Lung (tissue), 12 donors: ENCODE measurements around the gene MCU. TPM values are rescaled to one million over a fixed set of nuclear protein-coding genes. Genes with fewer than 3 reads are reported as not detected.
A peak's percentile ranks its signal among the peaks of the same experiment; 100 is the strongest.

Experiments used
- ATAC-seq: fragments of 200-7000 bp; cut with Tn5 transposase; one replicate; pipeline ENCODE4 v1.9.1; 2020; ENCODE audit warnings: moderate number of reproducible peaks; ENCODE audit not compliant: insufficient read depth, low FRiP score
- DNase-seq, 3 donors: peaks; one replicate each; pipeline ENCODE4 v3.0.0-alpha.2; 2013 to 2017
- H3K27ac ChIP-seq, 2 donors: one replicate each; pipeline ENCODE4 v1.5.1; 2013; ENCODE audit warnings: mild to moderate bottlenecking in 2 of 2, moderate library complexity in 2 of 2, control low read depth in 1 of 2, inconsistent platforms in 1 of 2, low read depth in 1 of 2, low read length in 1 of 2
- H3K27me3 ChIP-seq, 3 donors: one replicate each; pipeline ENCODE4 v1.5.1; 2013; ENCODE audit warnings: low read length in 2 of 3; ENCODE audit not compliant: control insufficient read depth in 3 of 3, insufficient read depth in 3 of 3
- H3K36me3 ChIP-seq, 4 donors: one replicate each; pipeline ENCODE4 v1.5.1; 2013; ENCODE audit warnings: low read length in 4 of 4, mild to moderate bottlenecking in 1 of 4, moderate library complexity in 1 of 4; ENCODE audit not compliant: control insufficient read depth in 4 of 4, insufficient read depth in 4 of 4
- H3K4me1 ChIP-seq, 5 donors: one replicate each; pipeline ENCODE4 v1.5.1; 2013; ENCODE audit warnings: low read length in 5 of 5, mild to moderate bottlenecking in 2 of 5, moderate library complexity in 1 of 5; ENCODE audit not compliant: control insufficient read depth in 5 of 5, insufficient read depth in 5 of 5
- H3K4me3 ChIP-seq: one replicate; pipeline ENCODE4 v1.5.1; 2013; ENCODE audit warnings: mild to moderate bottlenecking, control low read depth, moderate library complexity
- H3K9ac ChIP-seq, 2 donors: one replicate each; pipeline ENCODE4 v1.5.1; 2013; ENCODE audit warnings: low read length in 2 of 2, control low read depth in 1 of 2; ENCODE audit not compliant: insufficient read depth in 1 of 2
- H3K9me3 ChIP-seq, 4 donors: one replicate each; pipeline ENCODE4 v1.5.1; 2013; ENCODE audit warnings: low read length in 3 of 4, mild to moderate bottlenecking in 1 of 4, moderate library complexity in 1 of 4; ENCODE audit not compliant: control insufficient read depth in 4 of 4, insufficient read depth in 3 of 4
- WGBS, 2 donors: extraction: QIAGEN DNeasy Blood & Tissue Kit; methylation state at CpG; one replicate each; pipeline ENCODE4 v1.1.7; 2013; 5-methylcytosine and 5-hydroxymethylcytosine counted together
- polyA plus RNA-seq, 2 donors: library from polyadenylated mRNA; stranded (reverse); fragments of 200-250 nt; gene quantifications; one replicate each; pipeline ENCODE4 v1.2.1, GENCODE V29; 2013
- total RNA-seq, 2 donors: library from RNA; depleted of rRNA in 1 of 2; stranded (reverse); fragments of >200 nt in 1 of 2; gene quantifications; one replicate each; pipeline ENCODE4 v1.2.1, GENCODE V29; 2014 to 2021
- TF ChIP-seq, protein P1 (sequence below): IDR thresholded peaks from 2 replicates; pipeline ENCODE4 v1.5.1; 2012; ENCODE audit warnings: mild to moderate bottlenecking; ENCODE audit errors: control extremely low read depth, extremely low read depth
- donor health status: control.
- donor health status: control.
- donor health status: Bipolar disorder and iron deficiency.
- donor health status: healthy.
- donor health status: DM: yes; HTN: yes; CAD: no.

The MCU gene
- total and polyA plus RNA-seq, 4 donors = 23.1 to 70.7 (median 29.0) TPM

DNA sequence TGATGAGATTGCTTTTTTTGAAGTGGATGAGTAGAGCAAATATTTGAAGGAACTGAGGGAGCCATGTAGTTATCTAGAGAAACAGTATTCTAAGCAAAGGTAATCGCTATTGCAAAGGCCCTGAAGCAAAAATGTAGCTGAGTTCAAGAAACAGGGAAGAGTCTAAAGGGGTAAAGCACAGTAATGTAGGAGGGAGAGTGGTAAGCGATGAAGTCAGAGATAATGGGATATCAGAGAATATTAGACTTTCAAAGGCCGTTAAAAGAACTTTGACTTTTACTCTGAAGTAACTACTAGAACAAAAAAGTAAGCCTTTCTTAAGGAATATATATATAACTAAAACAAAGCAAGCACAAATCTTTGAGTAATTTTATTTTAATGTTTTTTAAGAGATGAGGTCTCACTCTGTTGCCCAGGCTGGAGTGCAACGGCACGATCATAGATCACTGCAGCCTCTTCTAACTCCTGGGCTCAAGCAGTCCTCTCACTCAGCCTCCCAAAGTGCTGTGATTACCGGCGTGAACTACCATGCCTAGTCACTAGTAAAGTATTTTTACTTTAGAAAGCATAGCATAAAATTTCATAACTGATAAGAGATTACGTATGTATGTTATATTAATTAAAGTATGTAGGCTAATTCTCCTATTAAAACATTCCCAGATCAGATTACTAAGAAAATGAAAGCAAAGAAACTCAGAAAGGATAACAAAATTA lies 139.9 kb downstream of the MCU start:
- Histone ChIP-seq H3K9me3 (no peaks in the 10 kb centered on the region), H3K4me1 (peaks cover 0 to 20% (median 6%) of the 10 kb centered on the region in 5 donors), H3K27ac (no peak overlapping the region), H3K36me3 (peaks cover 0 to 7% (median 1%) of the 10 kb centered on the region in 4 donors), H3K4me3 (no peak overlapping the region), H3K27me3 (no peaks in the 10 kb centered on the region), H3K9ac (no peak overlapping the region)
- no peak for ATAC-seq
- TF ChIP-seq, protein P1, sequence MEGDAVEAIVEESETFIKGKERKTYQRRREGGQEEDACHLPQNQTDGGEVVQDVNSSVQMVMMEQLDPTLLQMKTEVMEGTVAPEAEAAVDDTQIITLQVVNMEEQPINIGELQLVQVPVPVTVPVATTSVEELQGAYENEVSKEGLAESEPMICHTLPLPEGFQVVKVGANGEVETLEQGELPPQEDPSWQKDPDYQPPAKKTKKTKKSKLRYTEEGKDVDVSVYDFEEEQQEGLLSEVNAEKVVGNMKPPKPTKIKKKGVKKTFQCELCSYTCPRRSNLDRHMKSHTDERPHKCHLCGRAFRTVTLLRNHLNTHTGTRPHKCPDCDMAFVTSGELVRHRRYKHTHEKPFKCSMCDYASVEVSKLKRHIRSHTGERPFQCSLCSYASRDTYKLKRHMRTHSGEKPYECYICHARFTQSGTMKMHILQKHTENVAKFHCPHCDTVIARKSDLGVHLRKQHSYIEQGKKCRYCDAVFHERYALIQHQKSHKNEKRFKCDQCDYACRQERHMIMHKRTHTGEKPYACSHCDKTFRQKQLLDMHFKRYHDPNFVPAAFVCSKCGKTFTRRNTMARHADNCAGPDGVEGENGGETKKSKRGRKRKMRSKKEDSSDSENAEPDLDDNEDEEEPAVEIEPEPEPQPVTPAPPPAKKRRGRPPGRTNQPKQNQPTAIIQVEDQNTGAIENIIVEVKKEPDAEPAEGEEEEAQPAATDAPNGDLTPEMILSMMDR = no peak
- 62 to 84% methylated on average over 8 of the region's 8 CpGs for WGBS, 2 donors
- DNase-seq = no peak

DNA sequence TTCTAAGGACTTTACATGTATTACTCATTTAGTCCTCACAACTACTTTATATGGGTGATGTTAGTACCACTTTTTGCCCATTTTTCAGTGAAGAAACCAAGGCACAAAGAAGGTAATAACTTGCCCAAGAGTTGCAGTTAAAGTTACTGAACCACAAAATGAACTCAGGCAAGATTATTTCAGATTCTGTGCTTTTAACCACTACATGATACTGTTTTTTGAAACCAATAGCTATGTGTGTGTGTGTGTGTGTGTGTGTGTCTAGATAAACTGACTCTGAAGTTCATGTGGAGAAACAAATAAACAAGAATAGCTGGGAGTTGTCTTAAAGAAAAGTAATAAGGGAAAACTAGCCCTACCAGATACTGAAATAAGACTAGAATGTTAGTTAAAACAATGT lies 140.8 kb downstream of the MCU start:
- peaks cover 0 to 7% (median 1%) of the 10 kb centered on the region in 4 donors for H3K36me3 ChIP-seq
- DNase-seq = peak in 1 of 3 donors; percentile 35
- no peak overlapping the region for H3K9ac ChIP-seq
- no peaks in the 10 kb centered on the region for H3K27me3 ChIP-seq
- TF ChIP-seq, protein P1 = no peak
- H3K4me3 ChIP-seq = no peak overlapping the region
- H3K27ac ChIP-seq = no peak overlapping the region
- no peaks in the 10 kb centered on the region for H3K9me3 ChIP-seq
- H3K4me1 ChIP-seq = peaks cover 0 to 20% (median 6%) of the 10 kb centered on the region in 5 donors
- no peak for ATAC-seq

DNA sequence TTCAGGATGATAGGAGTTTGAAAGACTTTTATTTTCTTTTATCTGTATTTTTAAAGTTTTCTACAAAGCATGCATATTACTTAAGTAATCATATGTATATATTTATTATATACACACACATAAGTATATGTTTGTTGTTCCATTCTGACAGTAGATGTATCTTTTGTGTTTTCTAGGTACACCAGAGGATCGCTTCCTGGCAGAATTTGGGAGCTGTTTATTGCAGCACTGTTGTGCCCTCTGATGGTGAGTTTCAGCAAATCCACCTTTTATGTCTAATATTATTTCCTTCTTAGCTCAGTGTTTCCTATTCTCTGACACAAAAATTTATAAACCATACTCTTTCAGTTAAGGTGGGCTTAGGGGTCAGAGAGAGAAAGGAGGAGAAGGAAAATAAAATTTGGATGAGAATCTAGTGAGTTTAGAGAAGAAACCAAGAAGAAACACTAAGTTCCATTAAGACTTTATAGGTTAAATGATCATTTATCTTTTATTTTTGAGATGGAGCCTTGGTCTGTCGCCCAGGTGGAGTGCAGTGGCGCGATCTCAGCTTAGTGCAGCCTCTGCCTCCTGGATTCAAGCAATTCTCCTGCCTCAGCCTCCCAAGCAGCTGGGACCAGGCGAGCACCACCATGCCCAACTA lies 142.4 kb downstream of the MCU start:
- Histone ChIP-seq H3K36me3 (peaks cover 0 to 7% (median 2%) of the 10 kb centered on the region in 4 donors), H3K9ac (no peak overlapping the region), H3K4me1 (peaks cover 0 to 20% (median 5%) of the 10 kb centered on the region in 5 donors), H3K27ac (no peak overlapping the region), H3K4me3 (no peak overlapping the region), H3K9me3 (no peaks in the 10 kb centered on the region), H3K27me3 (no peaks in the 10 kb centered on the region)
- WGBS, 2 donors = 77 to 81% methylated on average over 5 of the region's 5 CpGs
- DNase-seq (peak; percentile 50 to 87 (median 79)), ATAC-seq (no peak)
- TF ChIP-seq, protein P1 = peak; percentile 61
